H1 (cell line): ENCODE data around the gene EVA1C. TPM values are rescaled to one million over a fixed set of nuclear protein-coding genes. Genes with fewer than 3 reads are reported as not detected.

Experiments used
- CTCF ChIA-PET: fragments of 300-600 bp; sonication (Branson Sonifier 250); formaldehyde crosslinking; loops from one replicate; lab custom pipeline; 2021; ENCODE audit not compliant: partially characterized antibody; lab: Charles Lee
- POLR2A ChIA-PET: fragments of 300-600 bp; sonication (Branson Sonifier 250); formaldehyde crosslinking; loops from one replicate; lab custom pipeline; 2021; ENCODE audit warnings: inconsistent platforms; ENCODE audit not compliant: partially characterized antibody; lab: Charles Lee
- DNase-seq, 2 experiments: peaks; one replicate each; pipeline versions ENCODE4 v3.0.0 to v3.0.0-alpha.2; 2010 to 2022; ENCODE audit warnings: low spot score in 2 of 2, low read depth in 1 of 2, mixed read lengths in 1 of 2
- FAIRE-seq: peaks from 2 replicates; lab custom pipeline; 2011; peaks lifted over from hg19 to GRCh38; lab: Jason Lieb, UNC
- H2AFZ ChIP-seq: 2 replicates; pipeline ENCODE4 v1.8.1; 2012; ENCODE audit warnings: low read length, inconsistent platforms
- H2AK5ac ChIP-seq: 2 replicates; pipeline ENCODE4 v1.6.1; 2013; ENCODE audit warnings: low read depth, low read length
- H2BK120ac ChIP-seq: replicated peaks from 2 replicates; pipeline ENCODE3; 2013; ENCODE audit warnings: low read depth, low read length, inconsistent platforms
- H2BK12ac ChIP-seq: 2 replicates; pipeline ENCODE4 v1.6.1; 2013; ENCODE audit warnings: low read depth, low read length
- H2BK15ac ChIP-seq: 2 replicates; pipeline ENCODE4 v1.6.1; 2013; ENCODE audit warnings: low read length
- H2BK20ac ChIP-seq: 2 replicates; pipeline ENCODE4 v1.6.1; 2013; ENCODE audit warnings: low read length
- H2BK5ac ChIP-seq: 2 replicates; pipeline ENCODE4 v1.6.1; 2013; ENCODE audit warnings: low read depth, low read length
- H3K14ac ChIP-seq: 2 replicates; pipeline ENCODE4 v1.6.1; 2013; ENCODE audit warnings: inconsistent platforms; ENCODE audit not compliant: insufficient read length
- H3K18ac ChIP-seq: 2 replicates; pipeline ENCODE4 v1.6.1; 2013; ENCODE audit warnings: low read length; ENCODE audit errors: extremely low read depth
- H3K23ac ChIP-seq: 2 replicates; pipeline ENCODE4 v1.6.1; 2013; ENCODE audit warnings: inconsistent platforms; ENCODE audit not compliant: insufficient read length
- H3K23me2 ChIP-seq: 2 replicates; pipeline ENCODE4 v1.6.1; 2013; ENCODE audit warnings: low read depth, low read length
- H3K27ac ChIP-seq: 2 replicates; pipeline ENCODE4 v1.6.1; 2011; ENCODE audit warnings: low read depth, low read length, inconsistent platforms
- H3K27me3 ChIP-seq, 4 experiments: replicated peaks in 1 of 4; 1 replicate in 1 of 4; 2 replicates in 3 of 4; pipeline versions ENCODE4 v1.6.1 to v1.8.1; 2011 to 2013; ENCODE audit warnings: low read length in 3 of 4, mild to moderate bottlenecking in 3 of 4, inconsistent platforms in 2 of 4, mixed read lengths in 2 of 4, moderate library complexity in 1 of 4; ENCODE audit not compliant: control insufficient read depth in 3 of 4, insufficient read depth in 3 of 4; ENCODE audit errors: extremely low read depth in 1 of 4
- H3K36me3 ChIP-seq, 4 experiments: 2 replicates each; pipeline versions ENCODE4 v1.6.1 to v1.8.1; 2011 to 2013; ENCODE audit warnings: mild to moderate bottlenecking in 4 of 4, low read length in 3 of 4, moderate library complexity in 2 of 4, control low read depth in 1 of 4, inconsistent platforms in 1 of 4; ENCODE audit not compliant: insufficient read depth in 4 of 4, control insufficient read depth in 2 of 4
- H3K4ac ChIP-seq: replicated peaks from 2 replicates; pipeline ENCODE3; 2013; ENCODE audit warnings: low read length, low read depth, mixed read lengths, inconsistent platforms; ENCODE audit not compliant: insufficient read length
- H3K4me1 ChIP-seq, 4 experiments: replicated peaks in 1 of 4; 1 replicate in 1 of 4; 2 replicates in 3 of 4; pipeline versions ENCODE4 v1.6.1 to v1.8.1; 2011 to 2013; ENCODE audit warnings: low read length in 3 of 4, inconsistent platforms in 2 of 4, mixed read lengths in 1 of 4; ENCODE audit not compliant: insufficient read depth in 4 of 4, control insufficient read depth in 3 of 4
- H3K4me2 ChIP-seq, 2 experiments: 2 replicates each; pipeline versions ENCODE4 v1.6.1 to v1.8.1; 2011 to 2013; ENCODE audit warnings: low read depth in 2 of 2, low read length in 2 of 2, control low read depth in 1 of 2, inconsistent platforms in 1 of 2, mild to moderate bottlenecking in 1 of 2; ENCODE audit not compliant: insufficient read depth in 1 of 2
- H3K4me3 ChIP-seq, 4 experiments: fragments of 200-600, 300-600 bp in 1 of 4; sonication (generic), shearing (Covaris generic), sonication (Bioruptor Twin) in 1 of 4; 2 replicates each; pipeline versions ENCODE4 v1.5.1 to v1.8.1; 2011 to 2016; ENCODE audit warnings: low read length in 4 of 4, low read depth in 3 of 4, control low read depth in 2 of 4, inconsistent platforms in 2 of 4, mild to moderate bottlenecking in 2 of 4, mixed read lengths in 1 of 4, moderate library complexity in 1 of 4; ENCODE audit not compliant: insufficient read depth in 2 of 4; ENCODE audit errors: extremely low read depth in 1 of 4
- H3K56ac ChIP-seq: replicated peaks from 2 replicates; pipeline ENCODE3; 2013; ENCODE audit warnings: low read depth, mild to moderate bottlenecking, mixed read lengths, low read length, inconsistent platforms; ENCODE audit not compliant: insufficient read length
- H3K79me1 ChIP-seq: 2 replicates; pipeline ENCODE4 v1.6.1; 2013; ENCODE audit warnings: low read depth, low read length, control low read depth
- H3K79me2 ChIP-seq, 2 experiments: 2 replicates each; pipeline versions ENCODE4 v1.6.1 to v1.8.1; 2012 to 2013; ENCODE audit warnings: low read length in 2 of 2, mild to moderate bottlenecking in 2 of 2, inconsistent platforms in 1 of 2; ENCODE audit not compliant: insufficient read depth in 2 of 2, control insufficient read depth in 1 of 2
- H3K9ac ChIP-seq, 4 experiments: replicated peaks in 1 of 4; 1 replicate in 1 of 4; 2 replicates in 3 of 4; pipeline versions ENCODE4 v1.6.1 to v1.8.1; 2011 to 2013; ENCODE audit warnings: low read depth in 3 of 4, low read length in 3 of 4, control low read depth in 2 of 4, mild to moderate bottlenecking in 2 of 4, moderate library complexity in 2 of 4, inconsistent platforms in 1 of 4; ENCODE audit errors: extremely low read depth in 1 of 4
- H3K9me3 ChIP-seq, 2 experiments: 2 replicates each; pipeline versions ENCODE4 v1.6.1 to v1.8.1; 2012 to 2013; ENCODE audit warnings: mild to moderate bottlenecking in 2 of 2, moderate library complexity in 2 of 2, control low read depth in 1 of 2, inconsistent platforms in 1 of 2, low read depth in 1 of 2, low read length in 1 of 2, mixed read lengths in 1 of 2; ENCODE audit not compliant: insufficient read depth in 2 of 2
- H4K20me1 ChIP-seq, 2 experiments: replicated peaks in 1 of 2; 2 replicates each; pipeline versions ENCODE3 to v1.8.1; 2011 to 2013; ENCODE audit warnings: inconsistent platforms in 2 of 2, low read length in 2 of 2, mild to moderate bottlenecking in 1 of 2; ENCODE audit not compliant: insufficient read depth in 2 of 2, control insufficient read depth in 1 of 2
- H4K5ac ChIP-seq: 2 replicates; pipeline ENCODE4 v1.6.1; 2013; ENCODE audit warnings: low read length, low read depth, mixed read lengths, inconsistent platforms; ENCODE audit not compliant: insufficient read length
- H4K8ac ChIP-seq: 2 replicates; pipeline ENCODE4 v1.8.0; 2013; ENCODE audit warnings: mild to moderate bottlenecking, moderate library complexity, low read length, inconsistent platforms; ENCODE audit not compliant: insufficient read depth; ENCODE audit errors: extremely low read depth
- H4K91ac ChIP-seq: replicated peaks from 2 replicates; pipeline ENCODE3; 2013; ENCODE audit warnings: low read length, mixed read lengths, inconsistent platforms; ENCODE audit not compliant: insufficient read length
- CBX8 ChIP-seq: fragments of 300-800, 300-1000 bp; sonication (generic); IDR thresholded peaks from 2 replicates; pipeline ENCODE4 v1.7.1; 2016; ENCODE audit warnings: low read depth, low read length, borderline replicate concordance
- CHD2 ChIP-seq: IDR thresholded peaks from 2 replicates; pipeline ENCODE4 v1.6.1; 2012; ENCODE audit warnings: low read length, improper control_type of control experiment
- HDAC2 ChIP-seq, 2 experiments: fragments of 300-600 bp in 1 of 2; sonication (generic) in 1 of 2; IDR thresholded peaks; 2 replicates each; pipeline ENCODE4 v1.6.1; 2011 to 2012; ENCODE audit warnings: low read depth in 2 of 2, low read length in 2 of 2, mild to moderate bottlenecking in 2 of 2, moderate library complexity in 2 of 2, borderline replicate concordance in 1 of 2, inconsistent platforms in 1 of 2
- KDM5A ChIP-seq: fragments of 200-600 bp; IDR thresholded peaks from 2 replicates; pipeline ENCODE4 v1.7.1; 2012; ENCODE audit warnings: mild to moderate bottlenecking, low read length, inconsistent platforms, mixed read lengths
- TAF7 ChIP-seq: optimal IDR thresholded peaks from 2 replicates; pipeline ENCODE3; 2011; ENCODE audit warnings: low read depth, mild to moderate bottlenecking, inconsistent platforms, low read length, moderate library complexity, borderline replicate concordance
- TBP ChIP-seq: IDR thresholded peaks from 2 replicates; pipeline ENCODE4 v1.6.1; 2011; ENCODE audit warnings: low read depth, low read length, improper control_type of control experiment
- WGBS, 2 experiments: shearing (Covaris generic) in 1 of 2; methylation state at CpG; one replicate each; pipeline versions ENCODE4 v1.1.6 to v1.1.7; 2013 to 2015; ENCODE audit warnings: low lambda C conversion rate in 2 of 2, mixed read lengths in 2 of 2, inconsistent platforms in 1 of 2, low coverage in 1 of 2, missing lambda C conversion rate in 1 of 2; ENCODE audit not compliant: insufficient replicate concordance in 2 of 2, insufficient coverage in 1 of 2, insufficient read length in 1 of 2; ENCODE audit errors: extremely low coverage in 1 of 2, missing lambda C conversion rate in 1 of 2; 5-methylcytosine and 5-hydroxymethylcytosine counted together
- polyA plus RNA-seq, 7 experiments: library from polyadenylated mRNA; depleted of rRNA in 3 of 7; stranded (reverse) in 5 of 7; unstranded in 2 of 7; fragments of >200 nt in 5 of 7; fragments of 200-250 nt in 2 of 7; gene quantifications; 1 replicate in 5 of 7; 2 replicates in 1 of 7; 4 replicates in 1 of 7; pipeline versions ENCODE4 v1.2.1 to v1.2.3, GENCODE V29; 2011 to 2013; ENCODE audit warnings: missing spikeins in 2 of 7, mixed read lengths in 2 of 7
- total RNA-seq: library from RNA; stranded (reverse); fragmentation: NEBNext Ultra II Directional; extraction: Animal tissue kit (Norgen Biotek cat#: 25700); gene quantifications from 2 replicates; pipeline ENCODE4 v1.2.1, GENCODE V29; 2021

EVA1C gene
- total and polyA plus RNA-seq, 2 of the 8 experiments (the other 6 are each of a cell fraction or from before 2014, with no cell fraction given) = 2.6 to 3.6 TPM

DNA sequence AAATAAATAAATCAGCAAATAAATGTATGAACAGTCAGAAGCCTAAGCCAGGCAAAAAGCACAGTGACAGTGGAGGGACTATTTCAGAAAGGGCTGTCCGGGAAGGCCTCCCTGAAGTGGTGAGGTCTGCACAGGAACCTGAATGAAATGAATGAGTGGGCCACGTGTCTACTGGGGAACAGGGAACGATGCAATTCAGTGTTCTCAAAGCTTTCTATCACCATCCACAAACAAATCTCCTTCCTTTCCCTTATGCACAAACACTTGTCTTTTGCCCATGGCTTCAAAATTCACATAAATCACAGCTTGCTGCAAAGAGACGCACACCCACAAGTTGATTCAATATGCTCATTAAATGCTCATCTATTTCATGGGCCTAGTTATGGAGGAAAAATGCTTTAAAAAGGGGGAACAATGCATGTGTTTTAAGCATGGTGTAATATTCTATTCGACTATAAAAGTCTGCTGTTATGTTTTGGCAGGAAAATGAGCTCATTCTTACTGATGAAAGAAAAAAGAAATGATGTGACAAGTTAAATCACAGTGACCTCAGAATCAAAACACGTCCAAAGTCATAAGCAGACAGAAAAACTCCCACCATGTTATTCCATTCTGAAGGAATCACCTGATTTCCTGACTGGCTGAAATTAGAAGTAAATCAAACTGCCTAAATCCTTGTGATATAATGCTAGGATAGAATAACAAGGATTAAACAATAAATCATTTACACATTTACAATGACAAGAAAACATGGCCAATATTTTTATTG lies 41.3 kb upstream of the EVA1C start:
- H3K36me3 ChIP-seq = peaks cover 14 to 69% (median 51%) of the 10 kb centered on the region in 4 experiments

More for the DNA sequence above, 41.3 kb upstream of the EVA1C start:
- no peak overlapping the region for H3K18ac ChIP-seq
- no peaks in the 10 kb centered on the region for H3K9me3 ChIP-seq
- FAIRE-seq = no peak
- DNase-seq = no peak
- H3K56ac ChIP-seq = no peak overlapping the region
- H3K79me1 ChIP-seq = peaks cover 4% of the 10 kb centered on the region; the same call in 1 of the 2 replicates
- no peak overlapping the region for H2BK12ac ChIP-seq
- no peak overlapping the region for H3K27ac ChIP-seq
- H3K79me2 ChIP-seq = no peaks in the 10 kb centered on the region
- no peak overlapping the region for H2BK5ac ChIP-seq
- WGBS, 2 experiments = 91% methylated on average over 6 of the region's 6 CpGs; no CpG with 5 or more reads in 1 of the 2 experiments
- H2BK20ac ChIP-seq = no peak overlapping the region
- no peak overlapping the region for H3K4me2 ChIP-seq
- no peak overlapping the region for H3K4ac ChIP-seq
- no peak overlapping the region for H4K8ac ChIP-seq
- H3K27me3 ChIP-seq = no peaks in the 10 kb centered on the region
- no peak overlapping the region for H2AFZ ChIP-seq
- no peaks in the 10 kb centered on the region for H3K4me1 ChIP-seq
- H3K23ac ChIP-seq = no peak overlapping the region
- POLR2A ChIA-PET = interaction anchor here (0.6 kb wide), 1 partner anchor 631 kb away, joined by 3 read pairs; no protein-coding TSS in a partner anchor
- H3K14ac ChIP-seq = no peak overlapping the region
- no peak overlapping the region for H4K91ac ChIP-seq
- H4K5ac ChIP-seq = no peak overlapping the region
- no peak overlapping the region for H2BK120ac ChIP-seq
- H3K9ac ChIP-seq = no peak overlapping the region
- no peak overlapping the region for H2AK5ac ChIP-seq
- H3K23me2 ChIP-seq = no peaks in the 10 kb centered on the region
- no peak overlapping the region for H3K4me3 ChIP-seq
- no peak for TF ChIP-seq TBP
- no peak for TF ChIP-seq HDAC2 (IDR thresholded peaks at IDR 0.05; ENCODE audit: borderline replicate concordance in 1 of 2, low read depth in 2 of 2, low read length in 2 of 2)
- no peak for TF ChIP-seq TAF7
- no peak for TF ChIP-seq CHD2
- TF ChIP-seq KDM5A = no peak
- no peak for TF ChIP-seq CBX8
- H2BK15ac ChIP-seq = no peak overlapping the region
- CTCF ChIA-PET = interaction anchor here (1.8 kb wide), 2 partner anchors 10 to 18 kb away, joined by 4 to 6 read pairs; no protein-coding TSS in a partner anchor
- peaks cover 1 to 2% of the 10 kb centered on the region in 2 experiments for H4K20me1 ChIP-seq
